Measurements from ENCODE around the gene MYMK. TPM values are rescaled to one million over a fixed set of nuclear protein-coding genes. Genes with fewer than 3 reads are reported as not detected.

MYMK gene
- total and polyA plus RNA-seq, 2 experiments from 2014 or later, result not detected

- ATAC-seq, result peak; percentile 48
- Histone ChIP-seq H3K27me3 (ENCODE audit: insufficient read depth) (no peaks in the 10 kb centered on the region), H3K27ac (ENCODE audit: low read depth) (no peak overlapping the region), H3K4me3 (peak overlapping the region; percentile 85), H3F3A (replicated peaks; ENCODE audit: low read depth) (0 out of 2 replicates have a peak, but pooled peaks cover 2% of the 10 kb centered on the region), H3K4me2 (peak overlapping the region; percentile 96), H4K20me1 (replicated peaks; ENCODE audit: insufficient read depth) (no peaks in the 10 kb centered on the region; the same call in 1 of the 2 replicates), H3K79me2 (replicated peaks; ENCODE audit: insufficient read depth) (peaks cover 16% of the 10 kb centered on the region), H3K4me1 (ENCODE audit: insufficient read depth) (peaks cover 8% of the 10 kb centered on the region), H3K36me3 (ENCODE audit: insufficient read depth) (no peaks in the 10 kb centered on the region), H3K9me2 (ENCODE audit: insufficient read depth) (no peaks in the 10 kb centered on the region), H2AFZ (no peak overlapping the region; the same call in 1 of the 2 replicates)
- peaks cover 3% of the 10 kb centered on the region; the same call in 2 of the 3 replicates for H3K36me3 Mint-ChIP-seq (ENCODE audit: low read depth)
- H3K4me1 Mint-ChIP-seq, result peaks cover 8% of the 10 kb centered on the region
- TF ChIP-seq POLR2AphosphoS5 (IDR thresholded peaks at IDR 0.05; ENCODE audit: low read depth) (no peak), EZH2phosphoT487 (IDR thresholded peaks at IDR 0.05; ENCODE audit: unreplicated experiment) (no peak), EZH2 (IDR thresholded peaks at IDR 0.05; ENCODE audit: low read depth, unreplicated experiment) (no peak), CTCF (conservative IDR thresholded peaks at IDR 0.05; ENCODE audit: low read depth in 2 of 2) (no peak), ZNF114 (CRISPR knock-in tag; IDR thresholded peaks at IDR 0.05) (no peak), CREB1 (CRISPR knock-in tag; IDR thresholded peaks at IDR 0.05; ENCODE audit: low read depth) (no peak), REST (IDR thresholded peaks at IDR 0.05; ENCODE audit: unreplicated experiment) (no peak), JUNB (IDR thresholded peaks at IDR 0.05; ENCODE audit: unreplicated experiment) (no peak)
- TF ChIP-seq, protein P1, sequence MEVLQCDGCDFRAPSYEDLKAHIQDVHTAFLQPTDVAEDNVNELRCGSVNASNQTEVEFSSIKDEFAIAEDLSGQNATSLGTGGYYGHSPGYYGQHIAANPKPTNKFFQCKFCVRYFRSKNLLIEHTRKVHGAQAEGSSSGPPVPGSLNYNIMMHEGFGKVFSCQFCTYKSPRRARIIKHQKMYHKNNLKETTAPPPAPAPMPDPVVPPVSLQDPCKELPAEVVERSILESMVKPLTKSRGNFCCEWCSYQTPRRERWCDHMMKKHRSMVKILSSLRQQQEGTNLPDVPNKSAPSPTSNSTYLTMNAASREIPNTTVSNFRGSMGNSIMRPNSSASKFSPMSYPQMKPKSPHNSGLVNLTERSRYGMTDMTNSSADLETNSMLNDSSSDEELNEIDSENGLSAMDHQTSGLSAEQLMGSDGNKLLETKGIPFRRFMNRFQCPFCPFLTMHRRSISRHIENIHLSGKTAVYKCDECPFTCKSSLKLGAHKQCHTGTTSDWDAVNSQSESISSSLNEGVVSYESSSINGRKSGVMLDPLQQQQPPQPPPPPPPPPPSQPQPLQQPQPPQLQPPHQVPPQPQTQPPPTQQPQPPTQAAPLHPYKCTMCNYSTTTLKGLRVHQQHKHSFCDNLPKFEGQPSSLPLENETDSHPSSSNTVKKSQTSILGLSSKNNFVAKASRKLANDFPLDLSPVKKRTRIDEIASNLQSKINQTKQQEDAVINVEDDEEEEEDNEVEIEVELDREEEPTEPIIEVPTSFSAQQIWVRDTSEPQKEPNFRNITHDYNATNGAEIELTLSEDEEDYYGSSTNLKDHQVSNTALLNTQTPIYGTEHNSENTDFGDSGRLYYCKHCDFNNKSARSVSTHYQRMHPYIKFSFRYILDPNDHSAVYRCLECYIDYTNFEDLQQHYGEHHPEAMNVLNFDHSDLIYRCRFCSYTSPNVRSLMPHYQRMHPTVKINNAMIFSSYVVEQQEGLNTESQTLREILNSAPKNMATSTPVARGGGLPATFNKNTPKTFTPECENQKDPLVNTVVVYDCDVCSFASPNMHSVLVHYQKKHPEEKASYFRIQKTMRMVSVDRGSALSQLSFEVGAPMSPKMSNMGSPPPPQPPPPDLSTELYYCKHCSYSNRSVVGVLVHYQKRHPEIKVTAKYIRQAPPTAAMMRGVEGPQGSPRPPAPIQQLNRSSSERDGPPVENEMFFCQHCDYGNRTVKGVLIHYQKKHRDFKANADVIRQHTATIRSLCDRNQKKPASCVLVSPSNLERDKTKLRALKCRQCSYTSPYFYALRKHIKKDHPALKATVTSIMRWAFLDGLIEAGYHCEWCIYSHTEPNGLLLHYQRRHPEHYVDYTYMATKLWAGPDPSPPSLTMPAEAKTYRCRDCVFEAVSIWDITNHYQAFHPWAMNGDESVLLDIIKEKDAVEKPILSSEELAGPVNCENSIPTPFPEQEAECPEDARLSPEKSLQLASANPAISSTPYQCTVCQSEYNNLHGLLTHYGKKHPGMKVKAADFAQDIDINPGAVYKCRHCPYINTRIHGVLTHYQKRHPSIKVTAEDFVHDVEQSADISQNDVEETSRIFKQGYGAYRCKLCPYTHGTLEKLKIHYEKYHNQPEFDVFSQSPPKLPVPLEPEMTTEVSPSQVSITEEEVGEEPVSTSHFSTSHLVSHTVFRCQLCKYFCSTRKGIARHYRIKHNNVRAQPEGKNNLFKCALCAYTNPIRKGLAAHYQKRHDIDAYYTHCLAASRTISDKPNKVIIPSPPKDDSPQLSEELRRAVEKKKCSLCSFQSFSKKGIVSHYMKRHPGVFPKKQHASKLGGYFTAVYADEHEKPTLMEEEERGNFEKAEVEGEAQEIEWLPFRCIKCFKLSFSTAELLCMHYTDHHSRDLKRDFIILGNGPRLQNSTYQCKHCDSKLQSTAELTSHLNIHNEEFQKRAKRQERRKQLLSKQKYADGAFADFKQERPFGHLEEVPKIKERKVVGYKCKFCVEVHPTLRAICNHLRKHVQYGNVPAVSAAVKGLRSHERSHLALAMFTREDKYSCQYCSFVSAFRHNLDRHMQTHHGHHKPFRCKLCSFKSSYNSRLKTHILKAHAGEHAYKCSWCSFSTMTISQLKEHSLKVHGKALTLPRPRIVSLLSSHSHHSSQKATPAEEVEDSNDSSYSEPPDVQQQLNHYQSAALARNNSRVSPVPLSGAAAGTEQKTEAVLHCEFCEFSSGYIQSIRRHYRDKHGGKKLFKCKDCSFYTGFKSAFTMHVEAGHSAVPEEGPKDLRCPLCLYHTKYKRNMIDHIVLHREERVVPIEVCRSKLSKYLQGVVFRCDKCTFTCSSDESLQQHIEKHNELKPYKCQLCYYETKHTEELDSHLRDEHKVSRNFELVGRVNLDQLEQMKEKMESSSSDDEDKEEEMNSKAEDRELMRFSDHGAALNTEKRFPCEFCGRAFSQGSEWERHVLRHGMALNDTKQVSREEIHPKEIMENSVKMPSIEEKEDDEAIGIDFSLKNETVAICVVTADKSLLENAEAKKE (CRISPR knock-in tag; IDR thresholded peaks at IDR 0.05), result no peak
- TF ChIP-seq, protein P2, sequence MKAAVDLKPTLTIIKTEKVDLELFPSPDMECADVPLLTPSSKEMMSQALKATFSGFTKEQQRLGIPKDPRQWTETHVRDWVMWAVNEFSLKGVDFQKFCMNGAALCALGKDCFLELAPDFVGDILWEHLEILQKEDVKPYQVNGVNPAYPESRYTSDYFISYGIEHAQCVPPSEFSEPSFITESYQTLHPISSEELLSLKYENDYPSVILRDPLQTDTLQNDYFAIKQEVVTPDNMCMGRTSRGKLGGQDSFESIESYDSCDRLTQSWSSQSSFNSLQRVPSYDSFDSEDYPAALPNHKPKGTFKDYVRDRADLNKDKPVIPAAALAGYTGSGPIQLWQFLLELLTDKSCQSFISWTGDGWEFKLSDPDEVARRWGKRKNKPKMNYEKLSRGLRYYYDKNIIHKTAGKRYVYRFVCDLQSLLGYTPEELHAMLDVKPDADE (IDR thresholded peaks at IDR 0.05), result no peak
- peak overlapping the region; percentile 79 for H3K4me3 Mint-ChIP-seq
- DNase-seq (ENCODE audit: low spot score), result peak; percentile 72
- H3K27me3 Mint-ChIP-seq (ENCODE audit: insufficient read depth, low read depth, poor library complexity), result peaks cover 3% of the 10 kb centered on the region
- H3K27ac Mint-ChIP-seq, result no peak overlapping the region
- H3K9me3 Mint-ChIP-seq, result no peaks in the 10 kb centered on the region
Observed at GRCh38 chr9:133477992-133478850, 46.5 kb downstream of the MYMK start.

All from GM23338 (cell line).